Measurements from ENCODE around the gene HOXC10.

DNA sequence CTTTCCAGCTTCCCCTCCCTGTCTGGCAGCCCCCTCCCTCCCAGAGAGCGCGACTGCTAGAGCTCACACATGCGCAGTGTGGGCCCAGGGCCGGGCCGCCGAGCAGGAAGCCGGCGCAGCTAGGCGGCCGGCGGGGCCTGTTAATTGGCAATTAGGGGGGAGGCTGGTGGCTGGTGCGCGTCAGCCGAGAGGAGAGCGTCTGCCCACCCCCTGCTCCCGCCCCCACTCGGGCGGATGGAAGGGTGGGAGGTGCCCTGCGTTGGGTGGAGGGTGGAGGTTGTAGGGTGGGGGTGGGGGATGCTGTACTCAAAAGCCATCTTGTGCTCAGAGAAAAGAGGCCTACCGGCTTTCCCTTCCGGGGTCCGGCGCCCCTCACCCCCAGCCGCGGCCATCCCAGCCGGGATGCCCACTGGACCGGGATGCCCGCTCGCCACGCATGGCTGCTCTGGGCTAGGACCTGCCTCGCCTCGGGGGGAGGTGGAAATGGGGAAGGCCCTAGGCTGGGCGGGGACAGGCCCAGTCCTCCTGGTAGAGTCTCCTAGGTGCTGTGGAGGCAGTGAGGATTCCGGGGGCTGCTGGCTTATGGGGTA is 33.0 kb downstream of the HOXC10 start:
- no peak for TF ChIP-seq CTCF (conservative IDR thresholded peaks at IDR 0.05 in 1 of 2, IDR thresholded peaks at IDR 0.05 in 1 of 2; ENCODE audit: extremely low read depth in 1 of 2, insufficient read depth in 1 of 2, low read depth in 1 of 2, low read length in 2 of 2)
- no peak for TF ChIP-seq EZH2 (IDR thresholded peaks at IDR 0.05; ENCODE audit: borderline replicate concordance, low read length)

Measured in mammary epithelial cell (primary cell).